Lower lobe of right lung (tissue), 2 donors: ENCODE results near the gene TAOK3. TPM values are rescaled to one million over a fixed set of nuclear protein-coding genes. Genes with fewer than 3 reads are reported as not detected.

Source experiments
- ATAC-seq, 2 donors: fragments of 200-7000 bp; cut with Tn5 transposase; one replicate each; pipeline ENCODE4 v1.9.1; 2020 to 2022; ENCODE audit warnings: mild to moderate bottlenecking in 2 of 2, moderate library complexity in 2 of 2
- DNase-seq: peaks from one replicate; pipeline ENCODE4 v3.0.0-alpha.2; 2020
- H3K27ac ChIP-seq: fragments of 200-600 bp; one replicate; pipeline ENCODE4 v1.8.0; 2022
- H3K27me3 ChIP-seq: fragments of 200-600 bp; one replicate; pipeline ENCODE4 v1.8.0; 2022; ENCODE audit warnings: low read depth
- H3K36me3 ChIP-seq: fragments of 200-600 bp; one replicate; pipeline ENCODE4 v1.8.0; 2022; ENCODE audit warnings: mild to moderate bottlenecking
- H3K4me1 ChIP-seq: fragments of 200-600 bp; one replicate; pipeline ENCODE4 v1.8.0; 2022
- H3K4me3 ChIP-seq: fragments of 200-600 bp; one replicate; pipeline ENCODE4 v1.8.0; 2022; ENCODE audit warnings: mild to moderate bottlenecking
- H3K9me3 ChIP-seq: fragments of 200-600 bp; one replicate; pipeline ENCODE4 v1.8.0; 2022
- intact Hi-C: fragments of 100-400 bp; cut with DNase I; formaldehyde crosslinking; loops from one replicate; pipeline ENCODE4 v1.11.0; 2022
- total RNA-seq: library from RNA; stranded (reverse); fragmentation: NEBNext Ultra II Directional; extraction: Animal tissue kit (Norgen Biotek cat#: 25700); gene quantifications from one replicate; pipeline ENCODE4 v1.2.1, GENCODE V29; 2021
- TF ChIP-seq, protein P1 (sequence below): fragments of 200-600 bp; IDR thresholded peaks from one replicate; pipeline ENCODE4 v1.8.0; 2022; ENCODE audit warnings: antibody characterized with exemption, mild to moderate bottlenecking
- donor health status: DM: no; HTN: yes; CAD: no; lungs with severe emphysema.

Gene TAOK3
- total RNA-seq, 1 donor from 2014 or later = 68.8 TPM

DNA sequence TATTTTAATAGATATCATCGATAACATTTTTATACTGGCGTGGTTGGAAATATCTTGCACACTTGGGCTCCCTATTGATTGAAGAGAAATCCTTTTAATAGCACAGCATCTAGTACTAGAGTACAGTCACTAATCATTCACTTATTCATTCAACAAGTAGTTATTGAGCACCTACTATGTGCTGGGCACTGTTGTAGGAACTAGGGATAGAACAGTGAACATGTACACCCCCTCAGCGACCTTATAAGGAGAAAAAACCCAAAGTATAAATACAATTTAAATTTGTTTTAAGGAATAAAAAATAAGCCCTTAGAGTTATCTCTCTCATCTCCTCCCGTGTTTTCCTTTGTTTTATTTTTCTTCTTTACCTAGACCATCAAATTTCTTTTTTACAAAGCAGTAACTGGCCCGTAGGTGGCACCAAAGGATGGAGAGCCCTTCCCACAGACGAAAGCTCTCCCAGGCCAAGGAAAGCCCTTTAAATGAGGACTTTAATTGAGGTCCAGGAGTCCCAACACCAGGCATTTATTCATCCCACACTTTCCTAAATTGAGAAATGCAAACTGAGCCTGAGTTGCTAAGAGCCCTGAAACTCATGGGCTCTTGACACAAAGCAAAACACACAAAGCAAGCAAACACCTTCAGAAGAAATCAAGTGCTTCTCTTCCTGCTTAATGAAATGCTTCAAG is 207.8 kb downstream of the TAOK3 start:
- TF ChIP-seq, protein P1, sequence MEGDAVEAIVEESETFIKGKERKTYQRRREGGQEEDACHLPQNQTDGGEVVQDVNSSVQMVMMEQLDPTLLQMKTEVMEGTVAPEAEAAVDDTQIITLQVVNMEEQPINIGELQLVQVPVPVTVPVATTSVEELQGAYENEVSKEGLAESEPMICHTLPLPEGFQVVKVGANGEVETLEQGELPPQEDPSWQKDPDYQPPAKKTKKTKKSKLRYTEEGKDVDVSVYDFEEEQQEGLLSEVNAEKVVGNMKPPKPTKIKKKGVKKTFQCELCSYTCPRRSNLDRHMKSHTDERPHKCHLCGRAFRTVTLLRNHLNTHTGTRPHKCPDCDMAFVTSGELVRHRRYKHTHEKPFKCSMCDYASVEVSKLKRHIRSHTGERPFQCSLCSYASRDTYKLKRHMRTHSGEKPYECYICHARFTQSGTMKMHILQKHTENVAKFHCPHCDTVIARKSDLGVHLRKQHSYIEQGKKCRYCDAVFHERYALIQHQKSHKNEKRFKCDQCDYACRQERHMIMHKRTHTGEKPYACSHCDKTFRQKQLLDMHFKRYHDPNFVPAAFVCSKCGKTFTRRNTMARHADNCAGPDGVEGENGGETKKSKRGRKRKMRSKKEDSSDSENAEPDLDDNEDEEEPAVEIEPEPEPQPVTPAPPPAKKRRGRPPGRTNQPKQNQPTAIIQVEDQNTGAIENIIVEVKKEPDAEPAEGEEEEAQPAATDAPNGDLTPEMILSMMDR = peak; percentile 42
- H3K27ac ChIP-seq = no peak overlapping the region
- DNase-seq = no peak
- H3K9me3 ChIP-seq = no peaks in the 10 kb centered on the region
- intact Hi-C loops = no loop called here
- H3K36me3 ChIP-seq = peaks cover 67% of the 10 kb centered on the region
- no peaks in the 10 kb centered on the region for H3K27me3 ChIP-seq
- peak; percentile 90 to 95 for ATAC-seq
- H3K4me1 ChIP-seq = no peaks in the 10 kb centered on the region
- no peak overlapping the region for H3K4me3 ChIP-seq

GRCh38 chr12:118160536-118160935 is 212.2 kb downstream of the TAOK3 start:
- ATAC-seq = no peak
- intact Hi-C loops = no loop called here
- Histone ChIP-seq H3K27ac (no peak overlapping the region), H3K4me3 (no peak overlapping the region), H3K4me1 (no peaks in the 10 kb centered on the region), H3K36me3 (peaks cover 71% of the 10 kb centered on the region), H3K27me3 (no peaks in the 10 kb centered on the region), H3K9me3 (no peaks in the 10 kb centered on the region)
- TF ChIP-seq, protein P1 = no peak
- no peak for DNase-seq

- peaks cover 69% of the 10 kb centered on the region for H3K36me3 ChIP-seq
- no peaks in the 10 kb centered on the region for H3K27me3 ChIP-seq
- no peak for ATAC-seq
- intact Hi-C loops = no loop called here
- no peak for DNase-seq
- TF ChIP-seq, protein P1 = no peak
- no peak overlapping the region for H3K27ac ChIP-seq
- H3K4me1 ChIP-seq = no peaks in the 10 kb centered on the region
- no peak overlapping the region for H3K4me3 ChIP-seq
- H3K9me3 ChIP-seq = no peaks in the 10 kb centered on the region
Measured at GRCh38 chr12:118151755-118152154, 221.0 kb downstream of the TAOK3 start.

DNA sequence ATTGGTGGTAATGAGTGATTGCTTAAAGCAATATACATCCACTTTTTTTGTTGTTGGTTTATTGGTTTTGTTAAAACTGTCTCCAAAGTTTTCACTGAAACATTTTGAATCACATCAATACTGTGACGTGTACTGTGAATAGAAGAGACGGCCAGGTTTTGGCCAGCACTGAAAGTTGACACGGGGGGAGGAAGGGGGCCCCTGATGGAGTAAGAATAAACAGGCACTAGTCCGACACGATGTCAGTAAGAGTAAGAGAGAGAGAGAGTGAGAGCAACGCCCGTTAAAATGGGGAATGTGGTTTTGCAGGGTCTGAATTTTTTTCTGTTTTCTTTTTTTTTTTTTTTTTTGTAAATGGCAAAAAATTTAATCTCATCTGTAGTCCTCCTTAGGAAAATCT is 222.1 kb downstream of the TAOK3 start:
- Histone ChIP-seq H3K4me1 (no peaks in the 10 kb centered on the region), H3K27me3 (no peaks in the 10 kb centered on the region), H3K36me3 (peaks cover 75% of the 10 kb centered on the region), H3K4me3 (no peak overlapping the region), H3K9me3 (no peaks in the 10 kb centered on the region), H3K27ac (no peak overlapping the region)
- ATAC-seq (no peak), DNase-seq (no peak)
- intact Hi-C loops = no loop called here
- TF ChIP-seq, protein P1 = no peak

DNA sequence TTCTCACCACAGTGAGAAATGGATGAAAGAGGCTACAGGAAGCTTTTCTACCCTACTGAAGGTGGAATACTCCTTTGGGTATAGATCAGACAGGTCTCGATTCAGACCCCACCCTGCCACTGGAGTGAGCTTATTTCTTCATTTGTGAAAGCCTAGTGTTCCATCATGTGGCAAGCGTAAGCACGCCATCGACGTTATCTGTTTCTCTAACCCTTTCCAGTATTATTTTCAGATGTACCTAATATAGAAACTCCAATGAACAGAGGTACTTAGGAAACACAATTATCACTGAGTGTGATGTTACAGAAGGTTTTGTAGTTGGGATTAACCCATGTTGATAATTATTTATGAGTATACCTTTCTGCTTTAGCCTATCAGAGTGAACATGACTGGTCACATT is 224.4 kb downstream of the TAOK3 start:
- Histone ChIP-seq H3K36me3 (peaks cover 91% of the 10 kb centered on the region), H3K27ac (no peak overlapping the region), H3K27me3 (no peaks in the 10 kb centered on the region), H3K4me3 (no peak overlapping the region), H3K4me1 (no peaks in the 10 kb centered on the region), H3K9me3 (no peaks in the 10 kb centered on the region)
- ATAC-seq (no peak), DNase-seq (no peak)
- TF ChIP-seq, protein P1 = no peak
- intact Hi-C loops = no loop called here
